ENCODE data around the gene SLC22A7.

Gene SLC22A7

DNA sequence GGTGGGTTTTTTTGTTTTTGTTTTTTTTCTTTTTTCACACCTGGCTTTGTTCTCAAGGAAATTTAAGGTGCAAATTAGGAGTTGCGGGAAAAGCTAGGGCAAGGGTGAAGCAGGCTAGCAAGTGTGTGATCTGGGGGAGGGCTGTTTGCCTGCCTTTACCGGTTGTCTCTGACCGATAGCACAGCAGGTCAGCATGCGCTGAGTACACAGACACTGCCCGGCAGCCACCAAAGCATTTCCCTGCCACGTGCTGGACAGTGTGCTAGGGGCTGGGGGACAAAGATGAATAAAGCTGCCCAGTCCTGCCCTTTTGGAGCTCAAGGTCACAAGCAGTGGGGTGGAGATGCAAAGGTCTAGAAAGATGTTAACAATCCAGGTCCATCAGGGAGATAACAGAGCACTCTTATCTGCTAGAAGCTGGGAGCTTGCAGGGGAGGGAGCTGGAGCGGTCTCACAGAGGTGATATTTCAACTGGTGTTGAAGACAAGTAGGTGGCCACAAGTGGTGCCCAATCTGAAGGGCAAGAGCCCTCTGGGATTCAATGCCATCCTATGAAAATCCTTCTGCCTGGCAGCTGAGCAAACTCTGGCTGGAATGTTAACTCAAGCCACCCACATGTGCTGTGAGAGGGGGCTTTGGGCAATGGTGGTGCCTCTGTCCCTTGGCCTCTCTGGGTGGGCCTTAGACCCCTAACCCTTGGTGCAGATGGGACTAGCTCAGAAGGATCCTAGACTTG, 30.3 kb upstream of the SLC22A7 start:
- DNase-seq (ENCODE audit: low read depth) = no peak

GRCh38 chr6:43268355-43268700, 29.7 kb upstream of the SLC22A7 start:
- DNase-seq (ENCODE audit: low read depth) = no peak

DNA sequence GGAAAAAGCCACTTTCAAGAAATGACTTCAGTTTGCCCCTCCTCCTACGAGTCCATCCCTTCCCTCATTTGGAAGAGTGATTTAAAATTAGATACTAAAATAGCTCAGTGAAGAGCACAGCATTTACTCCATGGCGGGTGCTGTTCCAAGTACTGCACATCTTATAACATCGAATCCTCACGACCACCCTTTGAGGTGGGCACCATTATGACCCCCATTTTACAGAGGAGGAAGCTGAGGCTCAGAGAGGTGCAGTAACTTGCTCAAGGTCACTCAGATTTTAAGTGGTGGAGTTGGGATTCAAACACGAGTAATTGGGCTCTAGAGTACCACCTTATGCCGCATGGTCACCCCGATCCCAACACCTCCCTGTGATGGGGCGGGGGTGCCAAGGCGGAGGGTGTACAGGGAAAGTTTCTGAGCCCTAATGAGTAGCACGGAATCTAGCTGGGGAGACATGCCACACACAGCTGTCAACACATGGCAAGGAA, 29.2 kb upstream of the SLC22A7 start:
- no peak for DNase-seq (ENCODE audit: low read depth)

DNA sequence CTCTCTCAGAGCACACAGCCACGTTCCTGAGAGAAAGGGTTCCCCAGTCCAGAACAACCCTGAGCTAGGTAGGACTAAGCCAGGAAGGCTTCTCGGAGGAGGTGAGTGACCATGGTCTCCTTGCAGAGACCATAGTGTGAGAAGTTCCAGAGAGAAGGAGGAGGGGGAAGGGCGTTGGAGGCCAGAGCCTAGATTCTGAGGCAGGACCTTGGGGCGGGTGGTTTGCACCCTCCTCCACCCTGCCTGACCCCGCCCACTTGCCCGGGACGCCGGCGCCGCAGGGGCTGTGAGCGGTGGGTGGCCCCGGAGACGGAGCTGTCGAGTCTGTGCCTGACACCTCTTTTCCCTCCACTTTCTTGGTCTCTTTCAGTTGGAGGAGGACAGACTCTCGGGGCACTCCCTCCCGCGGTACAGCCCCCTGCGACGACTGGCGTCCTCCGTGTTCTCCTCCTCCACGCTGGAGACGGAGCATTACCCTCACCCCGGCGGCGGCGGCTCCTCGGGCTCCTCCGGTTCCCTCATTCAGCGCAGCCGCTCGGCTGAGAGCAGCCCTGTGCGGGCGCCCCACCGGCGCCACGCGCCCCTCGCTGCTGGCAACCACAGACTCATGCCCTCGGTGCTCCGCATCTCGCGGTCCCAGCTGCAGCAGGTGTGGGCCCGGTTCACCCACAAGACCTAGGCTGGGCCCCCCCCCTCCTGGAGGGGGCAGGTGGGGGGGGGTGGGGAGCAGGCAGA, 28.6 kb upstream of the SLC22A7 start:
- no peak for DNase-seq (ENCODE audit: low read depth)

DNA sequence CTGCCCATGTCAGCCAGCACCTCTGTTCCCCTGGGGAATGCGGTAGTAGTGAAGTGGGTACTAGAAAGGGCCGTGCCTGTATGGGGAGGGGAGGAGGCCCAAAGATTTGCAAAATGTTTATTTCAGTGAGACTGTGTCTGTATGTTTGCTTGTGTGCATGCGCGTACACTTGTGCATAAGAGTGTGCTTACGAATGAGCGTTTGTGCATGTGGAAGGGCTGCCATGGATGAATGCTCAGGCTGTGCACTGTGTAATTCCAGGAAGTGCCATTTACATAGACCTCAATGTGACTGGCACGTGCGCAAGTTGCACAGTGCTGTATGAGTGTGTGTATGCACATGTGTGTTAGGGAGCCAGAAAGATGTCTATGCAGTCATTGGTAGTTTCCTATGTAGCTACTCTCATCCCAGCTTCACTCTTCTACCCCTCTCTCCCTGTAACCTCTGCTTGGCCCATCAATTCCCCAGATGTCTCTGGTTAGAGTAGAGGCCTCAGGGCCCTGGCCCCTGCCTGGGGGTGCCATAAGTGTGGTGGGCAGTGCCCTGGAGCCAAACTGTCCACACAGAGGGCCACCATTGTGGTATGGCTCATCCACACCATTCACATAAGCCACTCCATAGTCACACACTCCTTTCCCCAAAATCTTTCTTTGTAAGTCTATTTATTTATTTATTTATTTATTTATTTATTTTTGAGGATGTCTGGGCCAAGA, 26.8 kb upstream of the SLC22A7 start:
- no peak for DNase-seq (ENCODE audit: low read depth)

DNA sequence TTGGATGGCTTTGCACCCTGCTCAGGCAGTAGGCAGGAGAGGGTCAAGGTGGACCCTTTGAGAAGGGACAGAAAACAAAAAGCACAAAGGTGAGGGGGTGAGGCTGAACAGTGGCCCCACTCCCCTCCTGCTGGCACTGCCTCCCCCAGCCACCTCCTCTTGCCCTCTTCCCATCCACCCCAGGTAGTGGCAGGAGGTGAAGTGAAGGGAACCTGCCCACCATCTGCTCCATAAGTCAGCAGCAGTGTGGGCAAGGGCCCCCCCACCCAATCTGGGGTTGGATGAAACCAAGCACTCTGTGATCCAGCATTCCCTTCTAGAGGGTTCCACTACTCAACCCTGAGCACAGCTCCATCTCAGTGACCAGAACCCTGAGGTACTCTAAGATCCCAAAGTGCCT, 26.1 kb upstream of the SLC22A7 start:
- DNase-seq (ENCODE audit: low read depth) = no peak

DNA sequence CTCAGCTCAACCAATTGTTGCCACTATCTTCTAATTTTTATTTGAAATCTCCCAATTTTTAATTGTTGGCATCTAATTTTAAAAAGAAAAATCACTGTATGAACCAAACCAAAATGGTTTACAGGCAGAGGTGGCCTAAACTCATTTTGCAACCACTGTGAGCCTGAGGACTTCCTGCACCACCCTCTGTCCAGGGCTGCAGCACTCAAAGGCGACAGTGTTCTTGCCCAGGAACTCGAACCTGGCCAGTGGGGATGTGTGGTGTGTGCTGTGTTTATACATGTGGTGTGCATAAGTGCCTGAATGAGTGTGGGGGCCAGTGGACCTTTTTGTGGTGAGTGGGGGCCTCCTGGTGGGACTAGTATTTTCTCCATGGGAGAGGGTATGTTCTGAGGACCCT, 24.4 kb upstream of the SLC22A7 start:
- no peak for DNase-seq (ENCODE audit: low read depth)

GRCh38 chr6:43274127-43274915, 23.7 kb upstream of the SLC22A7 start:
- DNase-seq (ENCODE audit: low read depth) = no peak

- no peak for DNase-seq (ENCODE audit: low read depth)
These were observed 23.0 kb upstream of the SLC22A7 start for GRCh38 chr6:43274916-43275597.

DNA sequence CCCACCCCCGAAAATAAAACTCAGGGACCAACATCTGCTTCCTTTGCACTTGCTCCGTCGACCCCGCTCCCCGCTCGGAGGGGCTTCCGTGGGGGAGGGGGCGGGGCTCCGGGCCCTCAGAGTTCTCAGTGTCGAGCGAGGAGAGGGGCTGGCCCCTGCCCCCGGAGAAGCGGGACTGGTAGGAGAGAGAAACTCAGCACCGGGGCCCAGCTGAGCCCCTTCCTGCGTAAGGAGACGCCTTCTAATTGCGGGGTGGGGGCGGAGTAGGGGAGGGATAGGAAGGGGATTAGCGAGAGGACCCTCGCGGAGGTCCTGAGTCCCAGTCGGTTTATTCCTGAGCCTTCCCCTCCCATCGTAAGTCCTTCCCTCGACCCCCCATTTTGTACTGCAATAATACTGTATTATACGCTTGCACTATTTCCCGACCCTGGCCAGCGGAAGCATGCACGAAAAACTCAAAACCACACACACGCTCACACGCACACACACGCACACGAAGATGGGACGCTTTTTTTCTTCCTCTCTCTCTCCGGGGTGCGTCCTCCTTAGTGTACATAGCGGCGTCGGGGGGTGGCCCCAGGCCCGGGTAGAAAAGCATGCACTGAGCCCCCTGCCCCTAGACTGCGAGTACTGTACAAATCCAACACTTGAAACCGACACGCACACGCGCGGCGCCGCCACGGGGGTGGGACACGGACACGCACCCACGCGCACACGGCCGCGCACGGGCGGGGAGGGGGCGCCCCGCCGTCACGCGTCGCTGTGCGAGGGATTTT, 22.1 kb upstream of the SLC22A7 start:
- DNase-seq (ENCODE audit: low read depth) = no peak

GRCh38 chr6:43276577-43277305, 21.3 kb upstream of the SLC22A7 start:
- no peak for DNase-seq (ENCODE audit: low read depth)

DNA sequence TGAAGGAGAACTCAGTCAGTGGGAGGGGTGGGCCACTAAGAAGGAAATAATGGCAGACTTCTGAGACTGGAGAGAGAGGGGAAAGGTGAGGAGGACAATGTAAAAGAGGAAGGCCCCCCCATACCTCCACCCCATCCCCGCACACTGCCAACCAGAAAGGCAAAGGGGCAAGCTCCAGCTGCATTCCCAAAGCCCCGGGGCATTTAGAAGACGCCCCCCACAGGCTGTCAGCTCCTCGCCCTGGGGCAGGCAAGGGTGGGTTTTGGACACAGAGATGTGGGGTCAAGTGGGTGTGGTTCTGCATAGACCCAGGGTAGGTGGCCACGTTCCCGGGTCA, 20.8 kb upstream of the SLC22A7 start:
- no peak for DNase-seq (ENCODE audit: low read depth)

- no peak for DNase-seq (ENCODE audit: low read depth)
These were observed 20.2 kb upstream of the SLC22A7 start for GRCh38 chr6:43277643-43278523.

DNA sequence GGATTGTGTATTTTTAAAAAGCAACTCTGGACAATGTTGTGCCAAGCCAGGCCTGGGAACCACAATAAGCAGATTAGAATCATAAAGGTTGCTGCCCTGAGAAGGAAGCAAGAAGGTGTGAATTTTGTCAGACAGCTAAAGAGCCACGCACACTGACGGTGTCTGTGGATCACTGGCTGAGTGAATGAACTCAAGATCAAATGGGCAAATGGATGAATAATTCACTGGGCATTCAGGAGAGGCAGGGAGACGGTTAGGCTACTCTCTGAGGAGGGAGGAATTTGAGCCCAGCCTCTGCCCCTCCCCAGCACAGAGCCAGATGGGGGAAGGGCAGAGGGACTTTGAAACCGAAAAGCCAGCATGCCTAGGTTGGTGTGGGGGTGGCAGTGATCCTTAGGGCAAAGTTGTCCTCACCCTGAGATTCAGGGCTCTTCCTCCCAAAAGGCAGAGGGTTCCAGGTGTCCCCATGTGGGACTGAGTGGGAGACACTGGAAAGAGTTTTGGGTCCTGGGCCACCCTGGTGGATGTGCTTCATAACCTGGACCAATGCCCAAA, 19.5 kb upstream of the SLC22A7 start:
- DNase-seq (ENCODE audit: low read depth) = no peak

GRCh38 chr6:43280234-43280633, 17.8 kb upstream of the SLC22A7 start:
- DNase-seq (ENCODE audit: low read depth) = no peak

GRCh38 chr6:43282060-43282459, 16.0 kb upstream of the SLC22A7 start:
- no peak for DNase-seq (ENCODE audit: low read depth)

DNA sequence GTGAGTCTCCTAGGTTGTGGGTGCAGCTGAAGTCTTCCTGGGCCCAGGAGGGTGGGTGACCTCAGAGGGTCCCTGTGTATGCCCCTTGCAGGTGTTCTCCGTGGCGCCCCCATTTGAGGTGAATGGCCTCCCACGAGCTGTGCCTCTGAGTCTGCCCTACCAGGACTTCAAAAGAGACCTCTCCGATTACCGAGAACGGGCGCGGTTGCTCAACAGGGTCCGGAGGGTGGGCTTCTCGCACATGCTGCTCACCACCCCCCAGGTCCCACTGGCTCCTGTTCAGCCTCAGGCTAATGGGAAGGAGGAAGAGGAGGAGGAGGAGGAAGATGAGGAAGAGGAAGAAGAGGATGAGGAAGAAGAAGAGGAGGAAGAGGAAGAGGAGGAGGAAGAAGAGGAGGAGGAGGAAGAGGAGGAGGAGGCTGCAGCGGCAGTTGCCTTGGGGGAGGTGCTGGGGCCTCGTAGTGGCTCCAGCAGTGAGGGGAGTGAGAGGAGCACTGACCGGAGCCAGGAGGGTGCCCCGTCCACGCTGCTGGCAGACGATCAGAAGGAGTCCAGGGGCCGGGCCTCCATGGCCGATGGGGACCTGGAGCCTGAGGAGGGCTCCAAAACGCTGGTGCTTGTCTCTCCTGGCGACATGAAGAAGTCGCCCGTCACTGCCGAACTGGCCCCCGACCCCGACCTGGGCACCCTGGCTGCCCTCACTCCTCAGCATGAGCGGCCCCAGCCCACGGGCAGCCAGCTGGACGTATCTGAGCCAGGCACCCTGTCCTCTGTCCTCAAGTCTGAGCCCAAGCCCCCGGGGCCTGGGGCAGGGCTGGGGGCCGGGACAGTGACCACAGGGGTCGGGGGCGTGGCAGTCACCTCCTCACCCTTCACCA, 15.2 kb upstream of the SLC22A7 start:
- DNase-seq (ENCODE audit: low read depth) = no peak

- DNase-seq (ENCODE audit: low read depth) = no peak
These were observed 14.6 kb upstream of the SLC22A7 start for GRCh38 chr6:43283514-43283901.
